ENCODE data around the gene RTBDN. TPM values are rescaled to one million over a fixed set of nuclear protein-coding genes. Genes with fewer than 3 reads are reported as not detected.

The RTBDN gene
- total and polyA plus RNA-seq, 2 of the 8 experiments (the other 6 are each of a cell fraction or from before 2014, with no cell fraction given), result 4.0 to 4.8 TPM

DNA sequence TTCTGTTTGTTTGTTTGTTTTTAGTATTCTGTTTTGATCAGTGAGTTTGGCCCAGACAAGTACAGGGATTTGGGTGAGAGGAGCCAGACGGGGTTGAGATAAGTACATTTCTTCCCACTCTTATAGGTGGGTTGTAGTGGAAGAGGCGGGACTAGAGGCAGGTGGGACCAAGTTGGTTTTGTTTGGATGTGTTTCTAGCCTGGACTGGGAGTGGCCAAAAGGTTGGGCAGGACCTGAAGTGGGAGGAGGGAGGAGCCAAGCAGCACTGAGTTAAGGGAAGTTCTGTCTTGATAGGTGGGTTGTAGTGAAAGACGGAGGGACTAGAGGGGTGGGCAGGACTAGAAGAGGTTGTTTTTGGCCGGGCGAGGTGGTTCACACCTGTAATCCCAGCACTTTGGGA is 37.9 kb upstream of the RTBDN start:
- no peak for FAIRE-seq
- H2AK5ac ChIP-seq (ENCODE audit: low read depth, low read length), result no peak overlapping the region
- no peak overlapping the region for H2BK5ac ChIP-seq (ENCODE audit: low read depth, low read length)
- ChIA-PET CTCF (ENCODE audit: partially characterized antibody) (interaction anchor here (0.6 to 1.3 kb wide), 4 partner anchors 24 to 217 kb away, joined by 3 read pairs; partner anchors contain the start of gene FARSA), POLR2A (ENCODE audit: partially characterized antibody) (interaction anchor here (0.7 to 2.4 kb wide), 7 partner anchors 8 to 292 kb away, joined by 3 to 16 read pairs (median 4); partner anchors contain the start of genes DNASE2 and GCDH)
- no peak overlapping the region for H3K14ac ChIP-seq (ENCODE audit: insufficient read length)
- no peaks in the 10 kb centered on the region for H3K27me3 ChIP-seq (replicated peaks in 1 of 4; ENCODE audit: control insufficient read depth in 3 of 4, extremely low read depth in 1 of 4, insufficient read depth in 3 of 4, low read length in 3 of 4)
- H2BK20ac ChIP-seq (ENCODE audit: low read length), result no peak overlapping the region
- no peak for DNase-seq (ENCODE audit: low read depth in 1 of 2, low spot score in 2 of 2)
- no peaks in the 10 kb centered on the region for H3K79me1 ChIP-seq (ENCODE audit: low read depth, low read length)
- peaks cover 0 to 5% of the 10 kb centered on the region in 2 experiments; a peak in 1 of 4 replicates for H3K9me3 ChIP-seq (ENCODE audit: insufficient read depth in 2 of 2, low read depth in 1 of 2, low read length in 1 of 2)
- H3K27ac ChIP-seq (ENCODE audit: low read depth, low read length), result no peak overlapping the region
- peaks cover 0 to 27% (median 13%) of the 10 kb centered on the region in 4 experiments for H3K36me3 ChIP-seq (ENCODE audit: control insufficient read depth in 2 of 4, insufficient read depth in 4 of 4, low read length in 3 of 4)
- no peak overlapping the region for H3K18ac ChIP-seq (ENCODE audit: extremely low read depth, low read length)
- no peaks in the 10 kb centered on the region for H3K79me2 ChIP-seq (ENCODE audit: control insufficient read depth in 1 of 2, insufficient read depth in 2 of 2, low read length in 2 of 2)
- H3K4me1 ChIP-seq (replicated peaks in 1 of 4; ENCODE audit: control insufficient read depth in 3 of 4, insufficient read depth in 4 of 4, low read length in 3 of 4), result peaks cover 0 to 1% (median under 1%) of the 10 kb centered on the region in 4 experiments; a peak in 3 of 7 replicates
- H2BK12ac ChIP-seq (ENCODE audit: low read depth, low read length), result no peak overlapping the region
- no peak overlapping the region for H3K56ac ChIP-seq (replicated peaks; ENCODE audit: insufficient read length, low read depth, low read length)
- peaks cover 0 to 2% of the 10 kb centered on the region in 2 experiments for H4K20me1 ChIP-seq (replicated peaks in 1 of 2; ENCODE audit: control insufficient read depth in 1 of 2, insufficient read depth in 2 of 2, low read length in 2 of 2)
- no peak overlapping the region for H4K91ac ChIP-seq (replicated peaks; ENCODE audit: insufficient read length, low read length)
- peaks cover 5% of the 10 kb centered on the region; the same call in 1 of the 2 replicates for H3K23me2 ChIP-seq (ENCODE audit: low read depth, low read length)
- no peak overlapping the region for H4K8ac ChIP-seq (ENCODE audit: extremely low read depth, insufficient read depth, low read length)
- H2BK15ac ChIP-seq (ENCODE audit: low read length), result no peak overlapping the region
- H2BK120ac ChIP-seq (replicated peaks; ENCODE audit: low read depth, low read length), result no peak overlapping the region
- H3K4ac ChIP-seq (replicated peaks; ENCODE audit: insufficient read length, low read depth, low read length), result no peak overlapping the region
- H3K4me3 ChIP-seq (ENCODE audit: extremely low read depth in 1 of 4, insufficient read depth in 2 of 4, low read depth in 3 of 4, low read length in 4 of 4), result no peak overlapping the region
- no peak overlapping the region for H2AFZ ChIP-seq (ENCODE audit: low read length)
- no peak overlapping the region for H3K9ac ChIP-seq (replicated peaks in 1 of 4; ENCODE audit: extremely low read depth in 1 of 4, low read depth in 3 of 4, low read length in 3 of 4)
- H3K4me2 ChIP-seq (ENCODE audit: insufficient read depth in 1 of 2, low read depth in 2 of 2, low read length in 2 of 2), result no peak overlapping the region
- H3K23ac ChIP-seq (ENCODE audit: insufficient read length), result no peak overlapping the region
- WGBS, 2 experiments (ENCODE audit: extremely low coverage in 1 of 2, insufficient coverage in 1 of 2, insufficient read length in 1 of 2, insufficient replicate concordance in 2 of 2, low coverage in 1 of 2, low lambda C conversion rate in 2 of 2, missing lambda C conversion rate in 1 of 2), result 90% methylated on average over 5 of the region's 5 CpGs; no CpG with 5 or more reads in 1 of the 2 experiments
- no peak overlapping the region for H4K5ac ChIP-seq (ENCODE audit: insufficient read length, low read depth, low read length)
- TF ChIP-seq POLR2AphosphoS5 (IDR thresholded peaks at IDR 0.05; ENCODE audit: low read depth, low read length) (no peak), SRF (IDR thresholded peaks at IDR 0.05; ENCODE audit: low read depth, low read length) (no peak), MAX (IDR thresholded peaks at IDR 0.05) (no peak), RAD21 (IDR thresholded peaks at IDR 0.05 in 1 of 2, conservative IDR thresholded peaks at IDR 0.05 in 1 of 2; ENCODE audit: low read depth in 2 of 2, low read length in 2 of 2) (no peak), TEAD4 (IDR thresholded peaks at IDR 0.05; ENCODE audit: low read depth, low read length) (no peak), TAF7 (optimal IDR thresholded peaks at IDR 0.05; ENCODE audit: borderline replicate concordance, low read depth, low read length) (no peak), CBX5 (IDR thresholded peaks at IDR 0.05; ENCODE audit: low read depth, low read length) (no peak), FOSL1 (IDR thresholded peaks at IDR 0.05; ENCODE audit: insufficient read depth, low read depth, low read length) (no peak), KDM1A (IDR thresholded peaks at IDR 0.05; ENCODE audit: borderline replicate concordance, low read length) (no peak), TCF12 (IDR thresholded peaks at IDR 0.05; ENCODE audit: low read depth, low read length) (no peak)
- TF ChIP-seq, protein P1, sequence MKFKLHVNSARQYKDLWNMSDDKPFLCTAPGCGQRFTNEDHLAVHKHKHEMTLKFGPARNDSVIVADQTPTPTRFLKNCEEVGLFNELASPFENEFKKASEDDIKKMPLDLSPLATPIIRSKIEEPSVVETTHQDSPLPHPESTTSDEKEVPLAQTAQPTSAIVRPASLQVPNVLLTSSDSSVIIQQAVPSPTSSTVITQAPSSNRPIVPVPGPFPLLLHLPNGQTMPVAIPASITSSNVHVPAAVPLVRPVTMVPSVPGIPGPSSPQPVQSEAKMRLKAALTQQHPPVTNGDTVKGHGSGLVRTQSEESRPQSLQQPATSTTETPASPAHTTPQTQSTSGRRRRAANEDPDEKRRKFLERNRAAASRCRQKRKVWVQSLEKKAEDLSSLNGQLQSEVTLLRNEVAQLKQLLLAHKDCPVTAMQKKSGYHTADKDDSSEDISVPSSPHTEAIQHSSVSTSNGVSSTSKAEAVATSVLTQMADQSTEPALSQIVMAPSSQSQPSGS (IDR thresholded peaks at IDR 0.05; ENCODE audit: low read length), result no peak

Data from H1 (cell line).